IPS DF 19.7 (cell line): ENCODE results near the gene COL4A1.

Source experiments
- DNase-seq: peaks from one replicate; pipeline ENCODE4 v3.0.0-alpha.2; 2013; ENCODE audit warnings: low read depth, low spot score

COL4A1 gene

DNA sequence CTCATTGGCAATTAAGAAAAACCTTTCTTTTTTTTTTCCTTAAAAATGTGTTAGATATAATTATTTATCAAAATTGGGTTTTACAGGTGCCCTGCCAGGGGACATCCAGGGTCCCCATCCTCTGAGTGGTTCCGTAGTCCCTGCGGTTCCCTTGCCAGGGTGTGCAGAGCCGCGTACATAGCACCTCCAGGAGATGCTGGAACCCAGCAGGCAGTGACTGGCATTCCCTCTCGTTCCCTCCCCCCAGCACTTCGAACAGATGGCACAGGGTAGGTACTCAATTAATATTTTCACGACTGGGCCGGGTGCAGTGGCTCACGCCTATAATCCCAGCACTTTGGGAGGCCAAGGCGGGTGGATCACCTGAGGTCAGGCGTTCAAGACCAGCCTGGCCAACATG is 82.0 kb downstream of the COL4A1 start:
- no peak for DNase-seq

DNA sequence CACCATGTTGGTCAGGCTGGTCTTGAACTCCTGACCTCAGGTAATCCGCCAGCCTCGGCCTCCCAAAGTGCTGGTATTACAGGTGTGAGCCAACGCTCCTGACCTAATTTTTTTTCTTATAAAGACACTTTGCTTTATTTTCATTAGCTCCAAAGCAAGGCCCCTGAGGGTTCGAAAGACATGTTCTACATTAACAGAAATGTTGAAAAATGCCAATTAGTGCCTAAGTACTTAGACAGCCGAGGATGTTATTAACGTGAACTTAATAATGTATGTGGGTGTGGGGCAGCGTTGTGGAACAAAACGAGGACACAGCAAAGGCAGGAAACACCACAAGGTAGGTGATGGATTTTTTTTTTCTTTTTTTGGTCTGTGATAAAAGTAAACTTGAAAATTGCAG is 82.4 kb downstream of the COL4A1 start:
- no peak for DNase-seq

GRCh38 chr13:110221406-110222117 is 85.4 kb downstream of the COL4A1 start:
- no peak for DNase-seq

GRCh38 chr13:110220471-110220870 is 86.5 kb downstream of the COL4A1 start:
- no peak for DNase-seq

- DNase-seq: no peak
Observed at GRCh38 chr13:110218581-110219201, 88.3 kb downstream of the COL4A1 start.

- no peak for DNase-seq
Observed at GRCh38 chr13:110217811-110218210, 89.1 kb downstream of the COL4A1 start.

DNA sequence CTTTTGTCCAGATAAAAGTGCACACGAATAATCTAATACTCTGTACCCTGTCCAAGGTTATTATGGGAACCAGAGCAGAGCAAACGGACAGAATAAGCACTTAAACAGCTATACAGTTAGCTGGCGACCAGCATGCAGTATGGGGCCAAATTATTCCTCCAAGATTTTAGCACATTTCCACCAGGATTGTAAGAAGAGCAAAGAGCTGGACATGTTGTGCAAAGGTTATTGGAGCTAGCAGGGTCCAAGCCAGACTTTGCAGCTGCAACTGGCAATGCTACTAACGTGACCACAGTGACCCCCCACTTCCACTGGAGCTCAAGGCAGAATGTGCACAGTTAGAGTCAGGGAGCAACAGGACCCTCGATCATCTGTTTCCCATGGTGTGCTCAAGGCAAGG is 89.9 kb downstream of the COL4A1 start:
- DNase-seq: no peak

- DNase-seq: no peak
Observed at GRCh38 chr13:110216398-110217041, 90.4 kb downstream of the COL4A1 start.

DNA sequence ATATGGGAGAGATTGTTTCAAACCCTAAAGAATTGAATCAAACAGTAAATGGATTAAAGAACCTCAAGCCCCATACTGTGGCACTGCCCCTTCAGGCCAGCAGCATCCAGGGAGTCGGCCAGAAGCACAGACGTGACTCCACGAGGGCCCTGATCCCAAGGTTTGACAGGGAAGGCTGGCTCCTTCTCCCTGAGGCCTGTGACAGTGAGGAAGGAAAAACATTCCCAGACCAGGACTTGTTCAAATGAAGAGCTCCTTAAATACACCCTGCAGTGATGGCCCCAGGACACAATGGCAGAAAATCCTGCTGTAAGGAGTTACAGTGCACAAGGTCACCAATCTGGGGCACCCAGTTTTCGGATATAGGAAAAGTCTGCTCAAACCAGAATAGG is 91.0 kb downstream of the COL4A1 start:
- DNase-seq: no peak

DNA sequence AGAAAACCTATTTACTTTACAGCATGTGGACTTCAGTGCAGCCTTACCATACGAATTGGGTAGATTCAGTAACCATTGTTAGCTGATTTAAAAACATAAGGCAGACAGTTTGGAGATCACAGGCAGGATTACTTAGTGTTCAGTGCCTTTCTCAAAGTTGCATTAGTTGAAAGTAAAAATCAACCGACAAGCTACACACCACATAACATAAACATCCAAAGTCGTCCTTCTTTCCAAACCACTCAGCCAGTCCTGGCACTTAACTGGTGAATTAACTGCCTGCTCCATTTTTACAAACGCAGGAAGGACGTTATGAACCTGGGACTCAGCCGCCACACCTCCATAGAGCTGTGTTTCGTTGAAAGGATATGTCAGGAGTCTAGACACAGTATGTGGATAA is 91.4 kb downstream of the COL4A1 start:
- no peak for DNase-seq

GRCh38 chr13:110214637-110215036 is 92.3 kb downstream of the COL4A1 start:
- DNase-seq: no peak

DNA sequence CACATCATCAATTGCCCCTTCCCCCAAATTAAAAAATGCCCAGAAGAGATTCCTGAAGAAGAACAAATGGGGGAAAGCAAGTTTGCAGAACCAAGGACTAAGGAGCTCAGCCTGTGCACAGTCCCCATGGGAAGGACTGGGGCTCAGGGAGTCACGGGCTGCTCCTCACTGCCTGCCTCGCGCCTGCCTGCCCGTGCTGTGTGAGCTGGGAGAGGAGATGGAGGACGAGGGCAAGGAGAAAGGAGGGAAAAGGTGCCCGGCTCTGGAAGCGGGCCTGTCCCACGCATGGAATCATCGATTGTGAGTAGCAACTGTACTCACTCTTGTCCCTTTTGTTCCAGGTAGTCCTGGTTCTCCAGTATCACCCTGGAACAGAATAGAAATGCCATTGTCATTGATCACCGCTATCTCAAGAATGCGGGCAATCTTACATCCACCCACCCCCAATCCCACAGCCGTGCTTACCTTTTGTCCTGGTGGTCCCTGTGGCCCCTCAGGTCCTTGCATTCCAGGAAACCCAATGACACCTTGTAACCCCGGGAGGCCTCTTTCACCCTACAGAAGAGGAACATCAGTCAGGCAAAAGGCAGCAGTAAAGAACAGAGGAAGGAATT is 93.4 kb downstream of the COL4A1 start:
- peak; percentile 59 for DNase-seq

DNA sequence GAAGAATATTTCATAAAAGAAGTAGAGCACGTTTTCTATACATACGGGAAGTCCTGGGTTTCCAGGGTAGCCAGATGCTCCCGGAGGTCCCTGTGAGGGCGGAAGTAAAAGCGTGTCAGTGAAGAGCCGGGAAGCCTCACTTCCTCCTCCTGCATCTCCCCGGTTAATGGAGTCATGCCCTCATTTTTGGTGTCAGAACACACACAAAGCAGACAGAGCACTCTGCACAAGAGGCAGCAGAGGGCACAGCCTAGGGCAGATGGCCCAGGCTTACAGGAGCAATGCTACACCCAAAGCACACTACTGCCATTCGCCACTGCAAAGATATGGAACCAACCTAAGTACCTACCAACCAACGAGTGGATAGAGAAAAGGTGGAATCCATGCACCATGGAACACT is 94.4 kb downstream of the COL4A1 start:
- no peak for DNase-seq

- DNase-seq: no peak
Observed at GRCh38 chr13:110211735-110212134, 95.2 kb downstream of the COL4A1 start.

DNA sequence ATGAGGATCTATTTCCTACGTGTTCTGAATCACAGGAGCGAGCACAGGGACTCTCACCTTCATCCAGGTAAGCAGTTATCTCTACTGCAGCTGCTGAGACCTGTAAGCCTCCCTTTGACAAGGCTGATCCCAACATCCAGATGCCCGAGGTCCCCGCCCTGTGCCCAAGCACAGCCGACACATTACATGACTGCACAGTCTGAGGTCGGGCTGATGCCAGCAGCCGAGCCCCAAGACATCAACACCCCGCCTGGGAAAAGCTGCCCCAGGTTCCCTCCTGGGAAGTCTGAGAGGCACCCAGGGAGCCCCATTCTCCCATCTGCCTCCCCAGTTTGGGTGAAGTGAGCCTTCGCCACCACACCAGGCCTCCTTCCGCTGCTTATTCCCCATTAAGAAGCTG is 95.9 kb downstream of the COL4A1 start:
- no peak for DNase-seq

DNA sequence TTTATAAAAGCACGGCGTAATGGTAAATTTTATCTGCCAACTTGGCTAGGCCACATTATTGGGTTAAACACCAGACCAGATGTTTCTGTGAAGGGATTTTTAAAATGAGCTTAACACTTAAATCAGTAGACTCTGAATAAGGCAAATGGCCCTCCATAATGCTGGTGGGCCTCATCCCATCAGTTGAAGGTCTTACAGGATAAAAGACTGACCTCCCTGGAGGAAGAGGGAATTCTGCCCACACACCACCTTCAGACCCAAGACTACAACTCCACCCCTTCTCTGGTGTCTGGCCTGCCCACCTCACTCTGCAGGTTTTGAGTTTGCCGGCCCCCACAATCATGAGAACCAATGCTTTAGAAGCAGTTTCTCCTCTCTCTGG is 96.4 kb downstream of the COL4A1 start:
- no peak for DNase-seq

- no peak for DNase-seq
Observed at GRCh38 chr13:110209950-110210603, 96.9 kb downstream of the COL4A1 start.

DNA sequence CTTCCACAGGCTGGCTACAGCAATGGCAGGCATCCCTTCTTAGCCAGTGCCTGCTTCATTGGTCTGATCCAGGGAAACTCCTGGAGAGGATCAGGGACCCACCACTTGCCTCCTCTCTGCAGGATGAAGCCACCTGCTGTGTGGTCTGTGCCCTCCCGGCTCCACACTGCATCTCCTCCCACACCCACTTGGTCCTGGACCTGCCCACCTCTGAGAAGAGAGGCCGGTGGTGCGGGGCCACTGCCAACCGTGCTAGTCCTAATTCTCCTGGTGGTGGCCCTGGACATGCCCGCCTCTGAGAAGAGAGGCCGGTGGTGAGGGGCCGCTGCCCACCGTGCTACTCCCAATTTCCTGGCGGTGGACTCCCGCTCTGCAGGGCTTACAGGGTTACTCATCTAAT is 98.8 kb downstream of the COL4A1 start:
- no peak for DNase-seq

- no peak for DNase-seq
Observed at GRCh38 chr13:110206996-110207395, 100.0 kb downstream of the COL4A1 start.

GRCh38 chr13:110206185-110206584 is 100.8 kb downstream of the COL4A1 start:
- no peak for DNase-seq

GRCh38 chr13:110201114-110201513 is 105.8 kb downstream of the COL4A1 start:
- no peak for DNase-seq

DNA sequence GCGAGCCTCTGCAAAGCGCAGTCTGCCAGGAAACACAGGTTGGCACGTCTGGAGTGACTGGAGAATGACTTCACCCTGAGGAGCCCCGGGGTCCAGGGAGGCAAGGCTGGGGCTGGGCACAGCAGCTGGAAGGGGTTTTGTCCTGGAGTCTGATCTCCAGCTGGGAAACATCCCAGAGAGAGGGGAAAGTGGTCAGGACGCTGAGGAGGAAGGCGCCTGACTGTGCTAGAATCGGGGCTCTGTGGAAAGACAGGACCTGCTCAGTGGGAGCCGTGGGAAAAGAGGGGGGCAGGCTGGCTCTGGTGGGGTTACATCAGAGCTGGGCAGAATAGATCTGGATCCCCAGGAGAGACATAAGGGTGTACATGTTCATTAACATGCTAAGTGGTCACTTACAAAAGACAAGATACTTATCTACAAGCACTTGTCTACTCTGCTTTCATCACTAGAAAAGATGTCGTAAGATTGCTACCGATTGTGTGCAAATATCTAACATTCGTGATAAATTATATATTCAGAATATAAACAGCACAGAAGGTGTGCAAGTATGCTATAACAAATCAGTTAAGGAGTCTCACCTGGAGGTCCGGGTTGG is 106.6 kb downstream of the COL4A1 start:
- no peak for DNase-seq
